GM03348 (cell line): Measurements from ENCODE around the gene CERS6.
A peak's percentile ranks its signal among the peaks of the same experiment; 100 is the strongest.

Source experiments
- DNase-seq: peaks from one replicate; pipeline ENCODE4 v3.0.0; 2012; ENCODE audit warnings: low spot score

The CERS6 gene

GRCh38 chr2:168530982-168531622 is 75.0 kb downstream of the CERS6 start:
- peak; percentile 70 for DNase-seq

GRCh38 chr2:168534926-168535325 is 78.9 kb downstream of the CERS6 start:
- no peak for DNase-seq

GRCh38 chr2:168536925-168537466 is 80.9 kb downstream of the CERS6 start:
- no peak for DNase-seq

- DNase-seq, result no peak
These were observed 82.1 kb downstream of the CERS6 start for GRCh38 chr2:168538133-168538532.

DNA sequence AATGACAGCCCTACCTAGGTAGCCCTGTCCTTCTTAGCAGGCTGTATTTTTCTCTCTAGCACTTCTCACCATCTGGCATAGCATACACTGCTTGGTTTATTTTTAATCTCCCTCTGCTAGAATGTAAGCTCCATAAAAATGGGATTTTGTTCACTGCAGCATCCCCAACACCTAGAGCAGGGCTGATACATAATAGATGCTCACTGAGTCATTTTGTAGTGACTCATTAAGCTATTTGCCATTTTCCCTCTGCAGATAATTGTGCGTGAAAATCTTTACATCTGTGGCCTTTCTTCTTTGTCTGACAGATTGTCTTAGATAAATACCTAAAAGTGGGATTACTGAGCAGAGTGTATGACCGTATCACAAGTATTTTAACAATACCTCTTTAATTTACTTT is 82.5 kb downstream of the CERS6 start:
- DNase-seq, result no peak

GRCh38 chr2:168539945-168540344 is 83.9 kb downstream of the CERS6 start:
- DNase-seq, result no peak

DNA sequence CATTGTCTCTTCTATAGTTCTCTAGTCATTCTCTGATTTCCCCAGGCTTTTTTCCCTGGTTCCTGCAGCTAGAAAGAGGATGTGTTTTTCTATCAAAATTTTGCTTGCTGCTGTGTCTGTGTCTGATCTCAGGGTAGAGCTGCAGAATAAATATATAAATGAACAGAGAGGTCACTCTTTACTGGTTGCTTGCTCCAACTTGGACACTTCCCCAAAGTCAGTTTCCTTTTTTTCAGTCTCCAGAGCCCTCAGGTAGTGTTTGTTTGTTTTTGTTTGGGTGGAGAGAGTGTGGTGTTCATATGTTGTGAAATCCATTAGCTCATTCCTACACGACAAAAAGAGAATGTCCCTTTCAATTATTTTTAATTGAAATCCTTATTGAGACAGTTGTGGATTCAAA is 85.8 kb downstream of the CERS6 start:
- DNase-seq, result no peak

- no peak for DNase-seq
These were observed 87.0 kb downstream of the CERS6 start for GRCh38 chr2:168543037-168543436.

GRCh38 chr2:168543935-168544334 is 87.9 kb downstream of the CERS6 start:
- DNase-seq, result no peak

- peak; percentile 86 for DNase-seq
These were observed 89.5 kb downstream of the CERS6 start for GRCh38 chr2:168545439-168546082.

- no peak for DNase-seq
These were observed 94.6 kb downstream of the CERS6 start for GRCh38 chr2:168550670-168551069.

DNA sequence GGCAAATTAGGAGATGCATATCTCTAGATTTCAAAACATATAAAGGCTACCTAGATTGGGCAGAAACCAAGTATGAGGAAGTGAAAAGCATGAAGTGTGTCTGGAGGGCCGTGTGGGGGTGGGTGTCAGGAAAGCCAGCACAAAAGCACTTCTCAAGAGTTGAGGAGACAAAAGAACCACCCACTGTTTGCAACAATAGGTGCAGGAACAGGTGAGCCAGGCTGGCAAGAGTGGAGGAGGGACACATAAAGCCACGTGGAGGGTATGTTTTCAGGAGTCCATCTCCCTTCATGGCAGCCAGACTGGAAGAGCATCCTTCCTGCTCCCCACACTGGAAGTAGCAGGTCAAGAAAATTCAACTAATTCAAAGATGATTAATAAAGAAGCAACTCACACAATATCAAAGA is 96.4 kb downstream of the CERS6 start:
- no peak for DNase-seq

- DNase-seq, result no peak
These were observed 99.2 kb downstream of the CERS6 start for GRCh38 chr2:168555283-168555682.

DNA sequence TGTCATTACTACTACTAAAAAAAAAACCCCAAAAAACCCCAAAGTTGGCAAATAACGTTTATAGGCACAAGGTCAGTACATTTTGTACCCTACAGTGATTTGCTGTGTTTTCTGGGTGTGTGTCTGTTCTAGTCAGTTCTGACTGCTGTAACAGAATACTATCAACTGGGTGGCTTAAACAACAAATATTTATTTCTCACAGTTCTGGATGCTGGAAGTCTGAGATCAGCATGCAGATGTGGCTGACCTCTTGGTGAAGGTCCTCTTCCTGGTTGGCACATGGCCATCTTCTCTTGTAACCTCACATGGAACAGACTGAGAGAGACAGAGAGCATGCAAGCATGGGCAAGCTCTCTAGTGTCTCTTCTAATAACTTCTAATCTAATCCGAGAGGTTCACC is 103.1 kb downstream of the CERS6 start:
- DNase-seq, result no peak

DNA sequence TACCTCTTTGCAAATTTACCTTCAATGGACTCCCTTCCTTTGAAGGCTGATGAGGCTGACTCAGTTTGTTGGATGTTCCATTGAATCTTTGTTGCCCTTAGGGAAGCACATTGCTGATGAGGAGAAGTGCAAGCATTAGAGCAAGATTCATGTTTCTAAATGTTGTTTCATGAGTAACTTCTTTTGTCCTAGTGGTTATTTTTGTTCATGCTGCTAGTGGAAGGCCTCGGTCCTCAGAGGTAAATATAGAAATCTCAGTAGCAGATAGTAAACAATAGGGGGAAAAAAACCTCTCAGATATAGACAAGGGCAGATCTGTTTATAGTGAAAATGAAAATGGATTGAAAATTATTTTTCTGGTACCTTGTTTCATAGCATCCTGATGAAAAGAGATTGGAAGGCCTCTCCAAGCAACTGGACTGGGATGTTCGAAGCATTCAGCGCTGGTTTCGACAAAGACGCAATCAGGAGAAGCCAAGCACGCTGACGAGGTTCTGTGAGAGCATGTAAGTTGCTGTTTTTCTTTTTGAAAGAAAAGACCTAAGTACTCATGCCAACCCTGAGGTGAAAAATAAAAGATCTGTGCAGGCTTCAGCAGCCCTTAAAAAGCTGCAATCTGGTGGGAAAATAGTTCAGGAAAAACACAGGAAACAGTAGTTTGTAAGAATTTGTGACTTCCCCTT is 104.9 kb downstream of the CERS6 start:
- DNase-seq, result no peak

GRCh38 chr2:168561991-168562390 is 105.9 kb downstream of the CERS6 start:
- DNase-seq, result no peak

- no peak for DNase-seq
These were observed 106.9 kb downstream of the CERS6 start for GRCh38 chr2:168562971-168563370.

DNA sequence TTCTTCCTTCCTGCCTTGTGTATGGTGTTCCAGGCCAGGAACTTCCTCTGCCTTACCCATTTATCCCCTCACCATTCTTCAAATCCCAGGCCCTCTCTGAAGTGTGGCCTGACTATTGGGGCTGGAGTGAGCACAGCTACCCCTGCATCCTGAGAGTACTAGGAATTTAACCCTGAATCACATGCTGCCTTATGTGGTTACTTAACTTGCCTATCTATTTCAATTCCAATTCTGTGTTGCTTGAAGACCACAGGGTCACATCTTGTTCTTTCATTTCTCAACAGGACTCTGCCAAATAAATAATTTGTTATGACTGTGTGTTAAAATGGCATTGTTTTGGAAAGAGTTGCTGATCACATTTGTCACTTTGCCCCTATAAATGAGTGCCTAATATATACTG is 108.6 kb downstream of the CERS6 start:
- no peak for DNase-seq

GRCh38 chr2:168565112-168565511 is 109.0 kb downstream of the CERS6 start:
- peak; percentile 24 for DNase-seq

DNA sequence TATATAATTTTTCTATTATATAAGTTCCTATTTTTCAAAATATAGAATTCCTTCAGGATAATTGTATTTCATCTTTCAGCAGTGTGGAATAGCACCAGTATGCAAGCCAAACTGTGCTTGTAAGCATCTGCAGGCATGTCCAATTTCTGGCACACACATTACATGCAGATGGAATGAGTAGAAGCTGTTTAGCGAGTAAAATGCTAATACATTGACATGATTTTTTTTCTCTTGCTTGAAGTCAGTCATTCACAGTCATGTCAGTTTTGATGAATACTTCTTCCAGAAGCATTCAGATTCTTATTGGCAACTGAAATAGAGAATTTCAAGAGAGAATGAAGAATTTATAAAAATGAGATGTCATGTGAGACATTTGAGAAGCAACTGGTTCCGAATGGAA is 109.4 kb downstream of the CERS6 start:
- DNase-seq, result no peak

- no peak for DNase-seq
These were observed 111.0 kb downstream of the CERS6 start for GRCh38 chr2:168566974-168567665.

DNA sequence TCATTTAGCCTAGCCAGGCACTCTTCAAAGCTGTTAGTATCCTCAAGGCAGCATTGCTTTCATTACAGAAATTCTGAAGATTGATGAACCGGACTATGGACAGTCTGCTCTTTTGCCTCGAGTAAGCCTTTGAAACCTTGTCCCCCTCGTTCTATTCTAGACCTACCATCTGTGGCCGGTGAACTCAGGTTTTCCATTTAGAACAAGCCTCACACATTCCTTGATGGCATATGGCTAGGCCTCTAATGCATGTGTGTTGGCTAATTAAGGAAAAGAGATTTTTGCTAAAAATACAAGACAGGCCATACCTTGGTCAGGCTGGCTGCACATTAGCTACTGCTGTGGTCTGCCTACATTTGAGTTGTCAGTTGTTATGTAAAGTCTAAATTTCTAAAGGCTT is 111.8 kb downstream of the CERS6 start:
- DNase-seq, result no peak
